Skeletal muscle cell (primary cell): ENCODE measurements around the gene HOXD11.

Source experiments
- DNase-seq: peaks from one replicate; pipeline ENCODE4 v3.0.0-alpha.2; 2010; ENCODE audit warnings: low read depth
- H3K4me3 ChIP-seq: 2 replicates; pipeline ENCODE4 v1.5.1; 2011; ENCODE audit warnings: low read depth, mild to moderate bottlenecking, control low read depth, low read length, moderate library complexity

HOXD11 gene

DNA sequence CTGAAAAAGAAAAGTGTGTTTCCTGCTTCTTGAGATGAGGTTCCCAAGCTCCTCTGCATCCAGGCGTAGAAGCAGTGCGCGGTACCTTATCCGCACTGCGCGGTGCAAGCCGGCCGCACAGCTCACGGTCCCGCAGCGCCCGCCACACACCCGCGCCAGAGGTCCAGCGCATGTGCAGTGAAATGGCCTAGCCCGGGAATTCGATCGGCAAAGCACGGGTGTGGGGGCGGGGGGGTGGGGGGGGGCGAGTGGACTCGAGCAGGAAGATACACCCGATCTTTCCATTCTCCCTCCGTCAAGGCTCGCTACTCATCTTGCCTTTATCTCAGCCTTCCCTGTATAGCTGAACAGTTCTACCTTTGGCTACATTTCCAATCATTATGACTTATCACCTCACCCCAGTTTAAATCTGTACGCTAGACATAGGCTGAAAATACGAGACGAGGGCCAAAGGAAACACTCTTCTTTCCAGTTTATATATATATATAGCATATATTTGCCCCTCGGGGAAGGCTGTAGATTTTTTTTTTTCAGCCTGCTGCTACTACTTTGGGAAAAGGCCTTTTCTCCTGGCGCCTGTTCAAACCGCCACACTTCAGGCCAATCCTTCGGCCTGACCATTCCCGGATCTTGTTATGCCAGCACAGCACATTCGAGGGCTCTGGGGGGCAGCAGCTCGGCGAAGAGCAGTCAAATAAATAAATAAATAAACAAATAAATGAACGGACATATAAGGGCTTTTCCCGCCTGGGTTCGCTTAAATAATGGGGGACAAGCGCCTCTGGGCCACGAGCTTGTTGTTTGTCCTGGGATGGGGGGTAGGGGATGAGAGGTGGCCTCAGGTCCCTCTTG is 32.8 kb downstream of the HOXD11 start:
- H3K4me3 ChIP-seq = peak overlapping the region; percentile 59
- no peak for DNase-seq

DNA sequence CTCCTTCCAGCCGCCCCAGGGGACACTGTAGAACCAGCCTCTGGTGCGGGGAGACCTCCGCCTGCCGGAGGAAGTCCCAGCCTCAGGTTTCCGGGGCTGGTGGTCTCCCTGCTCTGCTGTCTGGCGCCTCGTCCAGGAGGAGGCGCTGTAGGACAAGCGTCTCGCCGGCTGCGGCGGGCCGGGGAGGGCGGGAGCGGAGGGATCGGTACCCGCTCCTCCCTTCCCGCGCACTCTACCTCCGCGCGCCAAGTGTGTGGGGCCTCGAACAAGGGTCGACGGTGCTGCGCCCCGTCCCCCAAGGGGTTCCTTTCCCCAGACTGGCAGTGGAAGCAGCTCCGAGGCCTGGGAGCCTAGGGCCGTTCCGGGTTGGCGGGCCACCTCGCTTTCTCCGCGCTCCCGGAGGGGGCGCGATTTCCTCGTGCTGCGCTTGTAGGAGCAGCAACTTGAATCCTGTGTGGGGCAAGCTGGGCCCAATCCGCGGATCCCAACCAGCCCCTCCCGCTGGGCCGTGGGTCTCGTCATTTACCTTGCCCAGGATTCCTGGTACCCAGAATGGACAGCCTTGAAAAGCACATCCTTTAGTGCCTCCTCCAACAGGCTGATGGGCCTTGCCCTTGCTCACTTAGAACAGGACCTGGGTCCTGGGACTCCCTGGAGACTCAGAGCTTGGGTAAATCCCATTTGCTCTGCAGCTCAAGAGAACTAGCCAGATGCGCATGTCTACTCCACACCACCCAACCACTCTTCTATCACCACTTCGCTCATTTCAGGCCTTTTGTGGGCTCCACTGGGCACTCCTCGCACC is 33.6 kb downstream of the HOXD11 start:
- DNase-seq = no peak
- H3K4me3 ChIP-seq = peak overlapping the region; percentile 59

- DNase-seq = no peak
- H3K4me3 ChIP-seq = no peak overlapping the region
Measured at GRCh38 chr2:176142281-176142680, 35.2 kb downstream of the HOXD11 start.

GRCh38 chr2:176145085-176145969 is 38.2 kb downstream of the HOXD11 start:
- no peak for DNase-seq
- no peak overlapping the region for H3K4me3 ChIP-seq

- H3K4me3 ChIP-seq = no peak overlapping the region
- DNase-seq = no peak
Measured at GRCh38 chr2:176146101-176146500, 39.0 kb downstream of the HOXD11 start.

DNA sequence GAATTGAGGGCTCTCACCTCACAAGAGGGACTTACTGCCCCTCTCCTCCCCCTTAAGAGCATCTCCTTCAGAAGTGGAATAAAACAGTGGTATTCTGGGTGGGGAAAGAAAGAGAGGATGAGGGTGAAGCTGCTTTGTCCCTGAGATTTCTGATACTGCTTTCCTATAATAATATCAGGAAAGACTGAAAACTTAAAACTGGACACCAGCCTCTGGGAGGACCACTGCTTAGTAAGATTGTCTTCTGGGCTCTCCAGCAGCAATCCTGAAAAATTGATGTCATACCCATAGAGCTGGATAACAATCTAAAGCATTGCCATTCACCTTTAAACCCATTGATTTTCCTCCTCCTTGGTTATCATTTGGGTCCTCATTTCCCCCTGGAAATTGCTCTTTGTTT is 39.6 kb downstream of the HOXD11 start:
- no peak for DNase-seq
- no peak overlapping the region for H3K4me3 ChIP-seq

- H3K4me3 ChIP-seq = no peak overlapping the region
- no peak for DNase-seq
Measured at GRCh38 chr2:176147210-176147799, 40.2 kb downstream of the HOXD11 start.

DNA sequence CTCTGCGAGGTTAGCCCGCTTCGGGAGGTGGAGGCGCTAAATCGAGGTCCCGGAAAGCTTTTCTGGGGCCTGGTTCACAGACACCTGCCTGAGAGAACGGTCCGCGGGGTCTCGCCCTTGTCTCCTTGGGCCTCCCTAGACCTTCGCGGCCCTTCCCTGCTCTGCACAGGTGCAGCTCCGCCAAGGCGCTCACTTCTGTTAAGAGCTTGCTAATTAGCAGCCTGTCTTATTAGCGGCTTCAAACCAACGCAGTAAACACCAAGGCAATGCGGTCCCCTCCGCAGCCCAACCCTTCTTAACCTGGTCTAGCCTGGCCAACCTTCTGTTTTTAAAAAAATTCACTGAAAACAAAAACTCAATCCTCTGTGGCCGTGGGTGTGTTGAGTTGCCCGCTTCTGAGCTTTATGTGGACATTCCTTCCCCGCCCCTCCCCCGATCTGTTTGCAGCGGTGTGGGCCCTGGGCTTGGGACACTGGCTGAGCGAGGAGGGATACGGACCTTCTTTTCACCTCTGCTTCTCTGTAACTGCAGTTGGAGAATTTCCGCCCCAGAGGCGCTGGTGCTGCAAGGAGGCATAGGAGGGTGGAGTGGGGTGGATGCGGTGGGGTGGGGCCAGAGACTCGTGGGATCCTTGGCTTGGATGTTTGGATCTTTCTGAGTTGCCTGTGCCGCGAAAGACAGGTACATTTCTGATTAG is 40.9 kb downstream of the HOXD11 start:
- H3K4me3 ChIP-seq = no peak overlapping the region
- DNase-seq = no peak

GRCh38 chr2:176148751-176149421 is 41.8 kb downstream of the HOXD11 start:
- no peak overlapping the region for H3K4me3 ChIP-seq
- DNase-seq = no peak

DNA sequence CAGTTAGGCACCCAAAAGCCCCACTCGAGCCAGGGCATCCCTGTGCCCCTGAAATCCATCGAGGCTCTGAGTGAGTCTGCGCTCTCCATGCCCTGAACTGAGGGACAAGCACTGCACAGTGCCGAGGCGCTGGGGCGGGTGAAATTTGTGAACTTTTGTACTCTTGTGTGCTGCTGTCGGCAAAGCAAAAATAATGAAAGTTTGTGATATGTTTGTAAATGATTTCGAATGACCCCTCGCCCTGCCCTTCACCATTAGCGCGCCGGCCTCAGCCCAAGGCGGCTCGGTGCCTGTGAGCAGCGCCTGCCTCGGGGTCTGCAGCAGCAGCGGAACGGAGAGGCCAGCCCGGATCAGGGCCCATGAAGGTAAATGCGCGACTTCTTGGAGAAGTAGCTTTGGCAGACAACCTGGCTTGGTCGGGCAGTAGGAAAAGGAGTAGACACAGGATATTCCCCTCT is 42.4 kb downstream of the HOXD11 start:
- DNase-seq = no peak
- H3K4me3 ChIP-seq = no peak overlapping the region

- no peak overlapping the region for H3K4me3 ChIP-seq
- no peak for DNase-seq
Measured at GRCh38 chr2:176149939-176150583, 43.0 kb downstream of the HOXD11 start.

GRCh38 chr2:176150584-176151441 is 43.7 kb downstream of the HOXD11 start:
- H3K4me3 ChIP-seq = no peak overlapping the region
- DNase-seq = no peak

- peak within 1 kb of the TSS; percentile 27 for H3K4me3 ChIP-seq
- DNase-seq = no peak
Measured at GRCh38 chr2:176151442-176152287, 44.6 kb downstream of the HOXD11 start, which contains the start of gene HOXD4. TSS of gene HOXD4 (plus strand) at chr2:176151550. CDS start at chr2:176151634, 84 bp downstream.

GRCh38 chr2:176152350-176153181 is 45.5 kb downstream of the HOXD11 start:
- DNase-seq = no peak
- H3K4me3 ChIP-seq = no peak overlapping the region
